K562 (cell line): ENCODE data around the gene SUCO. TPM values are rescaled to one million over a fixed set of nuclear protein-coding genes. Genes with fewer than 3 reads are reported as not detected.
A peak's percentile ranks its signal among the peaks of the same experiment; 100 is the strongest.

Experiments used
- ATAC-seq: fragments of 200-7000 bp; cut with Tn5 transposase; 3 replicates; pipeline ENCODE4 v1.9.1; 2020; ENCODE audit warnings: moderate library complexity
- BruUV-seq: library from RNA; stranded (reverse); fragments of 400-500 nt; replicated peaks from 2 replicates; lab custom pipeline; 2021; lab: Mats Ljungman, UMichigan
- CTCF ChIA-PET: fragments of 300-600 bp; formaldehyde crosslinking; extraction: SDS; loops from one replicate; lab custom pipeline; 2021; ENCODE audit warnings: low intra/inter-chr PET ratio; lab: Yijun Ruan, JAX
- POLR2A ChIA-PET: fragments of 300-600, 350-650 bp; sonication (Branson Sonifier 250); formaldehyde crosslinking; extraction: SDS; loops from one replicate; lab custom pipeline; 2021; ENCODE audit warnings: antibody characterized with exemption, inconsistent platforms; lab: Yijun Ruan, JAX
- DNase-seq, 4 experiments: peaks; one replicate each; pipeline versions ENCODE4 v3.0.0 to v3.0.0-alpha.2; 2011 to 2018; ENCODE audit warnings: low spot score in 3 of 4, mixed read lengths in 3 of 4; ENCODE audit errors: extremely low read depth in 1 of 4
- FAIRE-seq: peaks from 2 replicates; lab custom pipeline; 2011; peaks lifted over from hg19 to GRCh38; lab: Jason Lieb, UNC
- H2AFZ ChIP-seq: 2 replicates; pipeline ENCODE4 v1.6.0; 2011; ENCODE audit warnings: low read depth, low read length, control low read depth, inconsistent platforms
- H3K27ac ChIP-seq: fragments of 200-600 bp; 3 replicates; pipeline ENCODE4 v1.8.0; 2011; ENCODE audit warnings: low read depth, mild to moderate bottlenecking, control low read depth, inconsistent platforms, low read length, moderate library complexity, mixed read lengths; ENCODE audit errors: extremely low read depth
- H3K27me3 ChIP-seq, 2 experiments: fragments of 300-600 bp in 1 of 2; 2 replicates in 1 of 2; 3 replicates in 1 of 2; pipeline versions ENCODE4 v1.6.0 to v1.8.0; 2011; ENCODE audit warnings: inconsistent platforms in 2 of 2, low read length in 2 of 2, mild to moderate bottlenecking in 1 of 2, mixed read lengths in 1 of 2, moderate library complexity in 1 of 2; ENCODE audit not compliant: control insufficient read depth in 2 of 2, insufficient read depth in 2 of 2
- H3K36me3 ChIP-seq: fragments of 300-600 bp; 3 replicates; pipeline ENCODE4 v1.8.0; 2011; ENCODE audit warnings: mild to moderate bottlenecking, low read length, inconsistent platforms; ENCODE audit not compliant: control insufficient read depth, insufficient read depth
- H3K4me1 ChIP-seq, 2 experiments: fragments of 200-600 bp in 1 of 2; replicated peaks in 1 of 2; 2 replicates in 1 of 2; 3 replicates in 1 of 2; pipeline versions ENCODE4 v1.5.1 to v1.8.0; 2011; ENCODE audit warnings: inconsistent platforms in 2 of 2, low read length in 2 of 2, mild to moderate bottlenecking in 1 of 2, mixed read lengths in 1 of 2, moderate library complexity in 1 of 2; ENCODE audit not compliant: control insufficient read depth in 2 of 2, insufficient read depth in 2 of 2
- H3K4me2 ChIP-seq: 2 replicates; pipeline ENCODE4 v1.6.1; 2011; ENCODE audit warnings: low read length, control low read depth, inconsistent platforms, mixed read lengths; ENCODE audit not compliant: insufficient read depth
- H3K4me3 ChIP-seq: fragments of 200-600 bp; sonication (generic), shearing (Covaris generic); 2 replicates; pipeline ENCODE4 v1.5.1; 2016; ENCODE audit warnings: control low read depth, inconsistent platforms
- H3K79me2 ChIP-seq: fragments of 200-600 bp; 3 replicates; pipeline ENCODE4 v1.8.0; 2011; ENCODE audit warnings: low read length, inconsistent platforms; ENCODE audit not compliant: control insufficient read depth, insufficient read depth
- H3K9ac ChIP-seq, 2 experiments: 2 replicates each; pipeline versions ENCODE4 v1.6.0 to v1.6.1; 2011; ENCODE audit warnings: low read depth in 2 of 2, low read length in 2 of 2, control low read depth in 1 of 2, inconsistent platforms in 1 of 2, mild to moderate bottlenecking in 1 of 2, mixed read lengths in 1 of 2; ENCODE audit not compliant: insufficient read depth in 1 of 2
- H3K9me1 ChIP-seq: one replicate; pipeline ENCODE4 v1.6.0; 2011; ENCODE audit warnings: inconsistent platforms, mild to moderate bottlenecking, low read length, moderate library complexity; ENCODE audit not compliant: control insufficient read depth, insufficient read depth
- H3K9me3 ChIP-seq: replicated peaks from 2 replicates; pipeline ENCODE4 v1.5.1; 2011; ENCODE audit warnings: low read depth, low read length, inconsistent platforms; ENCODE audit not compliant: control insufficient read depth, insufficient read depth
- H4K20me1 ChIP-seq: replicated peaks from 2 replicates; pipeline ENCODE4 v1.6.1; 2011; ENCODE audit warnings: low read length, inconsistent platforms, mixed read lengths; ENCODE audit not compliant: control insufficient read depth, insufficient read depth
- EGR1 ChIP-seq: fragments of 450-650 bp; conservative IDR thresholded peaks from 2 replicates; pipeline ENCODE4 v1.6.1; 2017; ENCODE audit warnings: mild to moderate bottlenecking
- MEF2D ChIP-seq: conservative IDR thresholded peaks from 2 replicates; pipeline ENCODE4 v1.6.1; 2016; ENCODE audit warnings: low read depth, missing genetic modification characterization, missing compliant biosample characterization
- PHF20 ChIP-seq: fragments of 450-650 bp; IDR thresholded peaks from 2 replicates; pipeline ENCODE4 v1.6.1; 2018; ENCODE audit not compliant: partially characterized antibody
- WGBS: fragments of 100-300 bp; shearing (Covaris generic); methylation state at CpG from one replicate; pipeline ENCODE4 v1.1.6; 2016; ENCODE audit warnings: low coverage, mixed read lengths; ENCODE audit not compliant: insufficient coverage; ENCODE audit errors: missing lambda C conversion rate; 5-methylcytosine and 5-hydroxymethylcytosine counted together
- in situ Hi-C: fragments of 300-500 bp; cut with MboI; formaldehyde crosslinking; loops from 4 replicates; pipeline ENCODE4 v1.15.0; 2018; ENCODE audit warnings: inconsistent platforms, mixed read lengths
- intact Hi-C: fragments of 100-400 bp; cut with micrococcal nuclease; formaldehyde crosslinking; loops from 2 replicates; pipeline ENCODE4 v1.14.2; 2022
- polyA plus RNA-seq, 8 experiments: library from polyadenylated mRNA; depleted of rRNA in 4 of 8; stranded (reverse) in 5 of 8; unstranded in 3 of 8; fragments of >200 nt; fragmentation: Nextera tagmentation in 2 of 8; fragmentation: Illumina TruSeq in 1 of 8; extraction: Ambion mirVana in 2 of 8; extraction: Trizol in 1 of 8; gene quantifications; 2 replicates each; pipeline versions ENCODE4 v1.2.1 to v1.2.3, GENCODE V29; 2011 to 2014; ENCODE audit warnings: inconsistent platforms in 1 of 8, missing spikeins in 1 of 8
- total RNA-seq, 7 experiments: library from RNA; depleted of rRNA in 6 of 7; stranded (reverse); fragments of >200 nt in 6 of 7; fragmentation: Illumina TruSeq in 2 of 7; extraction: Trizol in 2 of 7; gene quantifications; 2 replicates each; pipeline versions ENCODE4 v1.2.1 to v1.2.3, GENCODE V29; 2011 to 2021; ENCODE audit warnings: low replicate concordance in 1 of 7
- TF ChIP-seq, protein P1 (sequence below): IDR thresholded peaks from 2 replicates; pipeline ENCODE4 v1.6.1; 2012; ENCODE audit warnings: low read depth, low read length, improper control_type of control experiment, borderline replicate concordance
- TF ChIP-seq, protein P2 (sequence below): conservative IDR thresholded peaks from 2 replicates; pipeline ENCODE4 v1.6.1; 2011; ENCODE audit warnings: low read depth, mild to moderate bottlenecking, low read length; ENCODE audit not compliant: control insufficient read depth

SUCO gene
- total and polyA plus RNA-seq, 9 of the 15 experiments (the other 6 are each of a cell fraction or from before 2014, with no cell fraction given) = 2.5 to 20.6 (median 14.3) TPM

DNA sequence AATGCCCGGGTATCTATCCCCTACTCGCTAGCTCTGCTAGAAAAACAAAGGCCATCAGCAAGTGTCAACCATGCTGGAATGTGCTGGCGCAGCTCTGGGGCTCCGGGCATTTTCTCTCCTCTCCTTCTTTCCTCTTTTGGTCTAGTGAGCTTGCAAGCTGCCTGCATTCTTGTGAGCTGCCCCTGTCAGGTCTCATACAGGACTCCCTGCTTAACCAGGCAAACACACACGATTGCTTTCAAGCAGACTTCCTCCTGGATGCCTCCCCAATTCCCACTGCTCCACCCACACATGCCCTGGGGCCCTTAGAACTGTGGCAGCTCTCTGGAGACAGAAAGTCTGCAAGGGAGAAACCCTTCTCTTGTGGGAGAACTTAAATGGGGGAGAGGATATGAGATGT lies 35.7 kb upstream of the SUCO start:
- CTCF ChIA-PET = no interaction called here
- Histone ChIP-seq H3K27me3 (no peaks in the 10 kb centered on the region), H2AFZ (peak overlapping the region; percentile 19; the same call in 1 of the 2 replicates), H3K36me3 (no peaks in the 10 kb centered on the region), H3K4me3 (no peak overlapping the region), H3K4me2 (no peak overlapping the region), H3K4me1 (peaks cover 0 to 13% of the 10 kb centered on the region in 2 experiments; a peak in 3 of 5 replicates), H3K79me2 (no peaks in the 10 kb centered on the region), H4K20me1 (no peaks in the 10 kb centered on the region), H3K9ac (no peak overlapping the region), H3K27ac (no peak overlapping the region), H3K9me3 (no peaks in the 10 kb centered on the region), H3K9me1 (no peaks in the 10 kb centered on the region)
- intact Hi-C loops (loop anchor here (5.0 kb wide), 1 partner anchor 45 kb away; no protein-coding TSS in a partner anchor), in situ Hi-C loops (no loop called here)
- ATAC-seq (no peak; the same call in 2 of the 3 replicates), FAIRE-seq (no peak), DNase-seq (no peak)
- POLR2A ChIA-PET = interaction anchor here (0.7 to 1.5 kb wide), 6 partner anchors 10 to 266 kb away, joined by 3 to 6 read pairs (median 4); no protein-coding TSS in a partner anchor
- WGBS = 33% methylated on average over 5 of the region's 5 CpGs
- TF ChIP-seq MEF2D (tag) (no peak), EGR1 (peak; percentile 32; the same call in 1 of the 2 replicates), PHF20 (no peak)
- TF ChIP-seq, protein P1, sequence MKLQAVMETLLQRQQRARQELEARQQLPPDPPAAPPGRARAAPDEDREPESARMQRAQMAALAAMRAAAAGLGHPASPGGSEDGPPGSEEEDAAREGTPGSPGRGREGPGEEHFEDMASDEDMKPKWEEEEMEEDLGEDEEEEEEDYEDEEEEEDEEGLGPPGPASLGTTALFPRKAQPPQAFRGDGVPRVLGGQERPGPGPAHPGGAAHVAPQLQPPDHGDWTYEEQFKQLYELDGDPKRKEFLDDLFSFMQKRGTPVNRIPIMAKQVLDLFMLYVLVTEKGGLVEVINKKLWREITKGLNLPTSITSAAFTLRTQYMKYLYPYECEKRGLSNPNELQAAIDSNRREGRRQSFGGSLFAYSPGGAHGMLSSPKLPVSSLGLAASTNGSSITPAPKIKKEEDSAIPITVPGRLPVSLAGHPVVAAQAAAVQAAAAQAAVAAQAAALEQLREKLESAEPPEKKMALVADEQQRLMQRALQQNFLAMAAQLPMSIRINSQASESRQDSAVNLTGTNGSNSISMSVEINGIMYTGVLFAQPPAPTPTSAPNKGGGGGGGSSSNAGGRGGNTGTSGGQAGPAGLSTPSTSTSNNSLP = no peak
- TF ChIP-seq, protein P2, sequence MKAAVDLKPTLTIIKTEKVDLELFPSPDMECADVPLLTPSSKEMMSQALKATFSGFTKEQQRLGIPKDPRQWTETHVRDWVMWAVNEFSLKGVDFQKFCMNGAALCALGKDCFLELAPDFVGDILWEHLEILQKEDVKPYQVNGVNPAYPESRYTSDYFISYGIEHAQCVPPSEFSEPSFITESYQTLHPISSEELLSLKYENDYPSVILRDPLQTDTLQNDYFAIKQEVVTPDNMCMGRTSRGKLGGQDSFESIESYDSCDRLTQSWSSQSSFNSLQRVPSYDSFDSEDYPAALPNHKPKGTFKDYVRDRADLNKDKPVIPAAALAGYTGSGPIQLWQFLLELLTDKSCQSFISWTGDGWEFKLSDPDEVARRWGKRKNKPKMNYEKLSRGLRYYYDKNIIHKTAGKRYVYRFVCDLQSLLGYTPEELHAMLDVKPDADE = no peak
- BruUV-seq = no TSS peak
